Measurements from ENCODE around the gene DENND5B.

DNA sequence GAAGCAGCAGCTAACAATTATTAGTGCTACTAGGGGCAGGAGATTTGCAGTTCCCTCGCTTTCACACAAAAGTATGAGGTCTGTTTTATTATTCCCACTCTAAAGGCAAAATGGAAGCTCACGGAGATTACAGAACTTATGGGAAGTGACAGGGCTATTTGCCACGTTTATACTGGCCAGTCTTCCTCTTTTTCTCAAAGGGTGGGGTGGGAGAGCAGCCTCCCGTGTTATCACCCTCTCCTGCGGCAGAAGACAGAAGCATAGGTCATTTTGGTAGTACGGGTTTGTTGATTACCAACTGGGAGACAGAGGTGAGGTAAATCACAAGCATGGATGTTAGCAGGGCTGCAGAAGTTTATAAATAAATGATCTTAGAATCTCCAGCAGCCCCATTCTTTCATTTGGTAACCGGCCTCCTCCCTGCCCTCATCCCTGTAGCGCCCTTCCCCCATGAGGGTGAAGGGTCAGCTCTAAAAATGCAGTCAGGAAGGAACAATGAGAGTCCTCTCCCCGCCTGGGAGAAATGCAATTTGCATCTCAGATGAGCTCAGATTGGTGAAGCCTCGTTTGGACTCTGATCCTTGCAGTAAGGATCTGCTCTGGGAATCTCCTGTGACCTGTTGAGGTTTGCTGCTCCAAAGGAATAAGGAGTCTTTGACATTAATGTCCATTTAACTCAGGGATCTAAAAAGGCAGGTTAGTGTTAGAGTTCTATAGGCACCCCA, 220.2 kb downstream of the DENND5B start:
- TF ChIP-seq, protein P1, sequence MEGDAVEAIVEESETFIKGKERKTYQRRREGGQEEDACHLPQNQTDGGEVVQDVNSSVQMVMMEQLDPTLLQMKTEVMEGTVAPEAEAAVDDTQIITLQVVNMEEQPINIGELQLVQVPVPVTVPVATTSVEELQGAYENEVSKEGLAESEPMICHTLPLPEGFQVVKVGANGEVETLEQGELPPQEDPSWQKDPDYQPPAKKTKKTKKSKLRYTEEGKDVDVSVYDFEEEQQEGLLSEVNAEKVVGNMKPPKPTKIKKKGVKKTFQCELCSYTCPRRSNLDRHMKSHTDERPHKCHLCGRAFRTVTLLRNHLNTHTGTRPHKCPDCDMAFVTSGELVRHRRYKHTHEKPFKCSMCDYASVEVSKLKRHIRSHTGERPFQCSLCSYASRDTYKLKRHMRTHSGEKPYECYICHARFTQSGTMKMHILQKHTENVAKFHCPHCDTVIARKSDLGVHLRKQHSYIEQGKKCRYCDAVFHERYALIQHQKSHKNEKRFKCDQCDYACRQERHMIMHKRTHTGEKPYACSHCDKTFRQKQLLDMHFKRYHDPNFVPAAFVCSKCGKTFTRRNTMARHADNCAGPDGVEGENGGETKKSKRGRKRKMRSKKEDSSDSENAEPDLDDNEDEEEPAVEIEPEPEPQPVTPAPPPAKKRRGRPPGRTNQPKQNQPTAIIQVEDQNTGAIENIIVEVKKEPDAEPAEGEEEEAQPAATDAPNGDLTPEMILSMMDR (IDR thresholded peaks at IDR 0.05) = no peak
- TF ChIP-seq POLR2AphosphoS5 (IDR thresholded peaks at IDR 0.05) (no peak), EP300 (IDR thresholded peaks at IDR 0.05) (no peak)
